A549 (cell line): ENCODE data around the gene PRSS27. TPM values are rescaled to one million over a fixed set of nuclear protein-coding genes. Genes with fewer than 3 reads are reported as not detected.

Experiments used
- ATAC-seq, 2 experiments: fragments of 200-7000 bp in 1 of 2; fragments of >200 bp in 1 of 2; cut with Nextera tagmentation in 1 of 2; cut with Tn5 transposase in 1 of 2; 3 replicates each; pipeline versions ENCODE4 v1.8.0 to v1.9.1; 2018 to 2020; ENCODE audit warnings: mild to moderate bottlenecking in 1 of 2, moderate library complexity in 1 of 2
- CTCF ChIA-PET: fragments of 300-600 bp; sonication (Branson Sonifier 250); formaldehyde crosslinking; extraction: SDS; loops from one replicate; lab custom pipeline; 2021; ENCODE audit warnings: antibody characterized with exemption, inconsistent platforms; lab: Yijun Ruan, JAX
- POLR2A ChIA-PET: fragments of 350-600 bp; formaldehyde crosslinking; extraction: SDS; loops from one replicate; lab custom pipeline; 2021; ENCODE audit warnings: antibody characterized with exemption, inconsistent platforms; lab: Yijun Ruan, JAX
- DNase-seq, 2 experiments: peaks; one replicate each; pipeline versions ENCODE4 v3.0.0 to v3.0.0-alpha.2; 2011 to 2016; ENCODE audit warnings: low read depth in 1 of 2, low spot score in 1 of 2
- FAIRE-seq: peaks from 2 replicates; lab custom pipeline; 2011; peaks lifted over from hg19 to GRCh38; lab: Jason Lieb, UNC
- H3K27ac ChIP-seq, 2 experiments: fragments of >200 bp; sonication (Bioruptor Twin); formaldehyde crosslinking; 3 replicates each; pipeline ENCODE4 v1.5.1; 2016 to 2017
- H3K4me1 ChIP-seq: fragments of >200 bp; sonication (Bioruptor Twin); formaldehyde crosslinking; 3 replicates; pipeline ENCODE4 v1.6.1; 2016
- H3K4me2 ChIP-seq: fragments of >200 bp; sonication (Bioruptor Twin); formaldehyde crosslinking; 3 replicates; pipeline ENCODE4 v1.6.1; 2016
- H3K4me3 ChIP-seq: fragments of >200 bp; sonication (Bioruptor Twin); formaldehyde crosslinking; 3 replicates; pipeline ENCODE4 v1.5.1; 2016
- H3K9me3 ChIP-seq: fragments of >200 bp; sonication (Bioruptor Twin); formaldehyde crosslinking; 3 replicates; pipeline ENCODE4 v1.6.1; 2016
- ATOH8 ChIP-seq: fragments of 250-450 bp; sonication (Bioruptor Pico); IDR thresholded peaks from 2 replicates; pipeline ENCODE4 v1.5.0; 2020; ENCODE audit warnings: low read depth, mild to moderate bottlenecking, moderate library complexity
- BCL3 ChIP-seq: fragments of >200 bp; sonication (Bioruptor Twin); formaldehyde crosslinking; IDR thresholded peaks from 3 replicates; pipeline ENCODE4 v1.6.1; 2016
- CBX8 ChIP-seq: fragments of 200-600 bp; sonication (generic); IDR thresholded peaks from 2 replicates; pipeline ENCODE4 v1.6.1; 2016
- CEBPB ChIP-seq, 2 experiments: fragments of >200 bp in 1 of 2; sonication (Bioruptor Twin) in 1 of 2; formaldehyde crosslinking in 1 of 2; IDR thresholded peaks; 2 replicates each; pipeline ENCODE4 v1.6.1; 2012 to 2016
- CHD2 ChIP-seq: fragments of 150-350 bp; IDR thresholded peaks from 2 replicates; pipeline ENCODE4 v1.6.1; 2014; ENCODE audit warnings: low read length; ENCODE audit not compliant: partially characterized antibody
- CHD4 ChIP-seq: fragments of 200-600 bp; sonication (generic); IDR thresholded peaks from 2 replicates; pipeline ENCODE4 v1.6.1; 2016; ENCODE audit warnings: antibody characterized with exemption, mild to moderate bottlenecking, borderline replicate concordance
- EHF ChIP-seq: fragments of 250-450 bp; sonication (Bioruptor Pico); IDR thresholded peaks from 2 replicates; pipeline ENCODE4 v1.5.0; 2020; ENCODE audit warnings: mild to moderate bottlenecking
- EHMT2 ChIP-seq: fragments of 200-600 bp; sonication (generic); IDR thresholded peaks from 2 replicates; pipeline ENCODE4 v1.6.1; 2016; ENCODE audit warnings: antibody characterized with exemption, low read depth, mild to moderate bottlenecking, moderate library complexity
- ELK1 ChIP-seq: fragments of 150-350 bp; IDR thresholded peaks from 2 replicates; pipeline ENCODE4 v1.6.1; 2014; ENCODE audit warnings: low read depth, mild to moderate bottlenecking, low read length
- EP300 ChIP-seq, 2 experiments: fragments of >200 bp; sonication (Bioruptor Twin); formaldehyde crosslinking; IDR thresholded peaks; 2 replicates in 1 of 2; 3 replicates in 1 of 2; pipeline ENCODE4 v1.6.1; 2016 to 2017
- FOSL2 ChIP-seq, 2 experiments: fragments of 450-650 bp in 1 of 2; fragments of >200 bp in 1 of 2; sonication (Bioruptor Twin) in 1 of 2; formaldehyde crosslinking; IDR thresholded peaks; 2 replicates each; pipeline versions ENCODE4 v1.5.0 to v1.6.1; 2016 to 2020; ENCODE audit warnings: mild to moderate bottlenecking in 1 of 2, moderate library complexity in 1 of 2
- FOXS1 ChIP-seq: fragments of 250-450 bp; sonication (Bioruptor Pico); IDR thresholded peaks from 2 replicates; pipeline ENCODE4 v1.5.0; 2020; ENCODE audit warnings: mild to moderate bottlenecking, moderate library complexity
- HES2 ChIP-seq: fragments of >200 bp; sonication (Bioruptor Twin); formaldehyde crosslinking; IDR thresholded peaks from 2 replicates; pipeline ENCODE4 v1.6.1; 2016
- KDM1A ChIP-seq: fragments of 200-600 bp; sonication (generic); IDR thresholded peaks from 2 replicates; pipeline ENCODE4 v1.6.1; 2016; ENCODE audit warnings: low read depth, mild to moderate bottlenecking
- MAZ ChIP-seq: fragments of 150-350 bp; IDR thresholded peaks from 2 replicates; pipeline ENCODE4 v1.6.1; 2014; ENCODE audit warnings: antibody characterized with exemption, low read depth, low read length, borderline replicate concordance
- NFE2L2 ChIP-seq: fragments of 150-350 bp; conservative IDR thresholded peaks from 2 replicates; pipeline ENCODE4 v1.6.1; 2014; ENCODE audit warnings: low read length
- RFX5 ChIP-seq: fragments of 450-650 bp; IDR thresholded peaks from 2 replicates; pipeline ENCODE4 v1.7.1; 2014; ENCODE audit warnings: antibody characterized with exemption, mild to moderate bottlenecking, moderate library complexity
- RNF2 ChIP-seq: fragments of 200-600 bp; sonication (generic); IDR thresholded peaks from 2 replicates; pipeline ENCODE4 v1.6.1; 2016; ENCODE audit warnings: low read depth, mild to moderate bottlenecking, antibody characterized with exemption, moderate library complexity, borderline replicate concordance
- SREBF2 ChIP-seq: fragments of 450-650 bp; IDR thresholded peaks from 2 replicates; pipeline ENCODE4 v1.6.1; 2014; ENCODE audit warnings: mild to moderate bottlenecking, moderate library complexity
- WGBS: methylation state at CpG from one replicate; pipeline ENCODE4 v1.1.6; 2017; ENCODE audit errors: missing lambda C conversion rate; 5-methylcytosine and 5-hydroxymethylcytosine counted together
- polyA plus RNA-seq, 4 experiments: library from polyadenylated mRNA; depleted of rRNA in 3 of 4; stranded (reverse); fragments of >200 nt; fragmentation: RNase III in 1 of 4; extraction: RNeasy Plus Mini Kit Qiagen cat#74134 plus additional on column Dnase treatment in 1 of 4; gene quantifications; 2 replicates in 3 of 4; 3 replicates in 1 of 4; pipeline ENCODE4 v1.2.3, GENCODE V29; 2011 to 2017
- TF ChIP-seq, protein P1 (sequence below): IDR thresholded peaks from 2 replicates; pipeline ENCODE4 v1.6.1; 2012
- TF ChIP-seq, protein P2 (sequence below): fragments of >200 bp; sonication (Bioruptor Twin); formaldehyde crosslinking; IDR thresholded peaks from 3 replicates; pipeline ENCODE4 v1.5.1; 2016
- TF ChIP-seq, protein P3 (sequence below): IDR thresholded peaks from 2 replicates; pipeline ENCODE4 v1.6.1; 2012; ENCODE audit warnings: low read depth, borderline replicate concordance

The PRSS27 gene
- polyA plus RNA-seq, 2 of the 4 experiments (the other 2 are of a cell fraction), result 1.00 to 1.2 TPM

GRCh38 chr16:2741168-2741567 lies 21.1 kb upstream of the PRSS27 start:
- CTCF ChIA-PET, result interaction anchor here (0.9 to 2.0 kb wide), 5 partner anchors 11 to 185 kb away, joined by 3 to 5 read pairs (median 5); partner anchors contain the start of gene SRRM2
- no peak for FAIRE-seq
- POLR2A ChIA-PET, result interaction anchor here (0.9 kb wide), 1 partner anchor 11 kb away, joined by 5 read pairs; the partner anchor contains the start of gene SRRM2

GRCh38 chr16:2740476-2740875 lies 20.5 kb upstream of the PRSS27 start:
- peak overlapping the region in 1 of 2 experiments; percentile 54; a peak in 2 of 6 replicates for H3K27ac ChIP-seq
- H3K4me2 ChIP-seq, result no peak overlapping the region
- no peak overlapping the region for H3K4me3 ChIP-seq
- ATAC-seq (no peak), DNase-seq (no peak), FAIRE-seq (no peak)
- ChIA-PET CTCF (interaction anchor here (0.6 to 3.3 kb wide), 6 partner anchors 9 to 186 kb away, joined by 3 to 12 read pairs (median 5); partner anchors contain the start of gene SRRM2), POLR2A (no interaction called here)
- WGBS, result 82% methylated on average over 6 of the region's 6 CpGs
- no peaks in the 10 kb centered on the region for H3K4me1 ChIP-seq
- H3K9me3 ChIP-seq, result no peaks in the 10 kb centered on the region
- TF ChIP-seq ELK1, result no peak
- no peak for TF ChIP-seq SREBF2
- no peak for TF ChIP-seq CHD4
- TF ChIP-seq, protein P1, sequence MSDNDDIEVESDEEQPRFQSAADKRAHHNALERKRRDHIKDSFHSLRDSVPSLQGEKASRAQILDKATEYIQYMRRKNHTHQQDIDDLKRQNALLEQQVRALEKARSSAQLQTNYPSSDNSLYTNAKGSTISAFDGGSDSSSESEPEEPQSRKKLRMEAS, result no peak
- no peak for TF ChIP-seq FOSL2 (IDR thresholded peaks at IDR 0.05)
- no peak for TF ChIP-seq FOSL2 (CRISPR knock-in tag; IDR thresholded peaks at IDR 0.05)
- no peak for TF ChIP-seq MAZ
- no peak for TF ChIP-seq HES2
- no peak for TF ChIP-seq BCL3
- TF ChIP-seq, protein P2, sequence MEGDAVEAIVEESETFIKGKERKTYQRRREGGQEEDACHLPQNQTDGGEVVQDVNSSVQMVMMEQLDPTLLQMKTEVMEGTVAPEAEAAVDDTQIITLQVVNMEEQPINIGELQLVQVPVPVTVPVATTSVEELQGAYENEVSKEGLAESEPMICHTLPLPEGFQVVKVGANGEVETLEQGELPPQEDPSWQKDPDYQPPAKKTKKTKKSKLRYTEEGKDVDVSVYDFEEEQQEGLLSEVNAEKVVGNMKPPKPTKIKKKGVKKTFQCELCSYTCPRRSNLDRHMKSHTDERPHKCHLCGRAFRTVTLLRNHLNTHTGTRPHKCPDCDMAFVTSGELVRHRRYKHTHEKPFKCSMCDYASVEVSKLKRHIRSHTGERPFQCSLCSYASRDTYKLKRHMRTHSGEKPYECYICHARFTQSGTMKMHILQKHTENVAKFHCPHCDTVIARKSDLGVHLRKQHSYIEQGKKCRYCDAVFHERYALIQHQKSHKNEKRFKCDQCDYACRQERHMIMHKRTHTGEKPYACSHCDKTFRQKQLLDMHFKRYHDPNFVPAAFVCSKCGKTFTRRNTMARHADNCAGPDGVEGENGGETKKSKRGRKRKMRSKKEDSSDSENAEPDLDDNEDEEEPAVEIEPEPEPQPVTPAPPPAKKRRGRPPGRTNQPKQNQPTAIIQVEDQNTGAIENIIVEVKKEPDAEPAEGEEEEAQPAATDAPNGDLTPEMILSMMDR, result no peak
- no peak for TF ChIP-seq EHF (CRISPR knock-in tag)

More at GRCh38 chr16:2741168-2741567, 21.1 kb upstream of the PRSS27 start:
- ATAC-seq (no peak), DNase-seq (no peak)
- WGBS, result 76% methylated on average over 4 of the region's 4 CpGs
- Histone ChIP-seq H3K4me2 (no peak overlapping the region), H3K27ac (no peak overlapping the region), H3K4me3 (no peak overlapping the region), H3K4me1 (no peaks in the 10 kb centered on the region), H3K9me3 (no peaks in the 10 kb centered on the region)
- TF ChIP-seq ATOH8 (CRISPR knock-in tag), result no peak
- TF ChIP-seq, protein P3, sequence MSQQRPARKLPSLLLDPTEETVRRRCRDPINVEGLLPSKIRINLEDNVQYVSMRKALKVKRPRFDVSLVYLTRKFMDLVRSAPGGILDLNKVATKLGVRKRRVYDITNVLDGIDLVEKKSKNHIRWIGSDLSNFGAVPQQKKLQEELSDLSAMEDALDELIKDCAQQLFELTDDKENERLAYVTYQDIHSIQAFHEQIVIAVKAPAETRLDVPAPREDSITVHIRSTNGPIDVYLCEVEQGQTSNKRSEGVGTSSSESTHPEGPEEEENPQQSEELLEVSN, result no peak
- no peak for TF ChIP-seq NFE2L2
- no peak for TF ChIP-seq EHF (CRISPR knock-in tag)
- TF ChIP-seq, protein P1, result no peak
- no peak for TF ChIP-seq CEBPB (IDR thresholded peaks at IDR 0.05)
- TF ChIP-seq CBX8, result no peak
- no peak for TF ChIP-seq FOXS1 (CRISPR knock-in tag)
- no peak for TF ChIP-seq BCL3
- no peak for TF ChIP-seq EP300 (IDR thresholded peaks at IDR 0.05)
- no peak for TF ChIP-seq CHD2
- TF ChIP-seq RFX5, result no peak
- TF ChIP-seq ELK1, result no peak
- no peak for TF ChIP-seq RNF2
- TF ChIP-seq EHMT2, result no peak
- TF ChIP-seq KDM1A, result no peak
- TF ChIP-seq, all 56 proteins: peak for 0
